ENCODE results near the gene NKPD1.

NKPD1 gene

GRCh38 chr19:45172611-45173208, 11.9 kb upstream of the NKPD1 start:
- DNase-seq (ENCODE audit: low read depth), result no peak

DNA sequence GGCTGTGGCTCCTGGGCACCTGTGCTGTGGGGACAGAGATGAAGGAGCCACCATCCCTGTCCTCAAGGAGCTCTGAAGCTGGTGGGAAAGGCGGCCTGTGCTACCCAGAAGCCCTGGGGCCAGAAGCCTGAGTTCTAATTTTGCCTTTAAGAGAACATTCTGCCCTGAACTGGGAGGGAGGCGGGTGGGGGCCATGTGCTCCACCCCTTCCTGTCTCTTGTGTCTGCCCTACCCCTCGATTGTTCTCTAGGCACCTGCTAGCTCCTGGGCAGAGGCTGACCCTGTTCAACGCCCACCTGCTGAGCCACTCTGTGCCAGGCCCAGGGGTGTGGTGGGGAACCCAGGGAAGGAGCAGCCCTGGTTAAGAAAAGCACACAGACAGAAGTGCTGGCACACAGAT, 11.4 kb upstream of the NKPD1 start:
- DNase-seq (ENCODE audit: low read depth), result no peak

- DNase-seq (ENCODE audit: low read depth), result no peak
Measured at GRCh38 chr19:45171211-45171623, 10.4 kb upstream of the NKPD1 start.

- no peak for DNase-seq (ENCODE audit: low read depth)
Measured at GRCh38 chr19:45170146-45171106, 9.6 kb upstream of the NKPD1 start.

DNA sequence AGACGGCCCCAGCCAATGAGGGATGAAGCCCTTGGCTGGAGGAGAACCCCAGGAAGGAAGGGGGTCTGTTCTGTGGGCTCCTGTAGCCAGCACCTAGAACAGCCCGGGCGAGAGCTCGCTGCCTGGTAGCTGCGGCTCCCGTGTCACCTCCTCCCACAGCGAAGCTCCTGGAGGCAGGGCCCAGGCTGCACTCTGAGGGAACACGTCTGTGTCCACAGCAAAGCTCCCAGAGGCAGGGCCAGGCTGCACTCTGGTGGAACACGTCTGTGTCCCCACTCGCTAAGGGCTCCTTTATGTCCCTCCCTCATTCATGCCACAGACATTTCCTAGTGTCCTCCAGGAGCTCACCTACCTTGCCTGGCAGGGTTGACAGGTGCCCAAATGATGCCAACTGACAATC, 8.8 kb upstream of the NKPD1 start:
- DNase-seq (ENCODE audit: low read depth), result no peak

DNA sequence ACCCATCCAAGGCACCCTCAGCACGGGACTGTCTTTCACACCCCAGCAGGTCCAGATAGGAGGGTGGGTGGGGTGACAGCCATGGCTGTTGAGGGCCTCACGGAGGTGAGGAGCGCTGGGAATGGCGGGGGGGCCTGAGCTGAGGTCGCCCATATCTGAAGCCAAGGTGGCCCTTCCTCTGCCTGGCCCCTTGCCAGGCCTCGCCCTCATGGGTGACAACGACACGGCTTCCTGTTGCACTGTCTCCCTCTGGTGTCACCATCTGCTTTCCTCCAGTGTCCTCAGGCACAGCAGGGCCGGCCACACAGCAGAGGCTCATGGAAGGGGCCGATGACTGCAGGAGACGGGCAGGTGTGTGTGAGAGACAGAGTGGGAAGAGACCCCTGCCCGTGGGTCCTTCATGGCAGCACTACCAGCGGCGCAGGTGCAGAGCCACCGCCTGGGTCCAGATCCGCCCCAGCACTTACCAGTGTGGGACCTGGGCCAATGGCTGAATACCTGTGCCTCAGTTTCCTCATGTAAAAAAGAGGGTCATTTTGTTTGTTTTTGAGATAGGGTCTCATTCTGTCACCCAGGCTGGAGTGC, 8.1 kb upstream of the NKPD1 start:
- DNase-seq (ENCODE audit: low read depth), result no peak

- no peak for DNase-seq (ENCODE audit: low read depth)
Measured at GRCh38 chr19:45166723-45167252, 6.0 kb upstream of the NKPD1 start.

- peak; percentile 21 for DNase-seq (ENCODE audit: low read depth)
Measured at GRCh38 chr19:45164577-45165335, 4.0 kb upstream of the NKPD1 start.

DNA sequence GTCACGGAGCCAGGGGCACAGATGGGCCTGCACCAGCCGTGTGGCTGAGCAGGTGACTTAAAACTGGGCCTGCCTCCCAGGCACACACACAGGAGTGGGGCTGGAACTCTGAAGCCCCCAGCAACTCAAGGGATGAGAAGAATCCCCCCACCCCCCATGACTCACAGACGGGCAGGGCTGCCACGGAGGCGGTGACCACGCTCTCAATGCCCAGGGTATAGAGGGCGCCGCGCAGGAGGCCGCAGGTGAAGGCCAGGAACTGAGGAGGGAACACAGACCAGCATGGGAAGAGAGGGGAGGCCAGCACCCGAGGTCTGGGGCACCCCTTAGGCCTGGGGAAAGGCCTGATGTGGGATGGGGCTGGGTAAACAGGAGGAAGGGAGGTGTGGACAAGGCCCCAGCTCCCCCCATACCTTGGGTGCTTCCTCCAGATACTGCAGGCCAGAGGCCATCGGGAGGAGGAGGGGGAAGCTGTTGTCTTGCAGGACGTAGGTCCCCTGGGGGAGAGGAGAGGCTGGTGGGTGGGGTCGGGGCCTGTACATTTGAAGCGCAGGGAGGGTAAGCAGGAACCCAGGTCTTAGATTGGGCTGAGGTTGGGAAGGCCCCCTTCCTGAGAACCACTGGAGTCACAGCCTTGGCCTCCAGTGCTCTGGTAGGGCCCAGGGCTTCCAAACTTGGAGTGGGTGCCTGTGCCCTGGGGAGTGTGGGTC, 3.1 kb upstream of the NKPD1 start:
- DNase-seq (ENCODE audit: low read depth), result no peak

DNA sequence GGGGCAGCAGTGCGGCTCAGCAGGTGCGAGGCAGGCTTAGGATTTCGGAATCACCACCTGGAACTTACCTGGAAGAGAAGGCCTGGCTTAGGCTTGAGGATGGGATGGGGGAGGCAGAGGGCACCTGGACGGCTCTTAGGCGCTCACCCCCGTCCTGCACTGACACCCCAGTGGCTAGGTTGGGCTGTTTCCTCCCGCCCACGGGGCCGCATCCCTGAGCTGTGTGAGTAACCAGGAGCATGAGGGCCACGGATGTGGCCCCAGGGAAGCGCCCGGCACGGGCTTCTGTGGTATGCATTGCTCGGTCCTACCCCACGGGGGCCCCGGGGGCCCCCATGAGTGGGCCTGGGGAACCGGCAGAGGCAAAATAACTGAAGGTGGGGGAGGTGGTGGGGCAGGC, 2.4 kb upstream of the NKPD1 start:
- no peak for DNase-seq (ENCODE audit: low read depth)

GRCh38 chr19:45162608-45163143, 1.9 kb upstream of the NKPD1 start:
- no peak for DNase-seq (ENCODE audit: low read depth)

GRCh38 chr19:45161738-45162607, 1.2 kb upstream of the NKPD1 start:
- DNase-seq (ENCODE audit: low read depth), result no peak

DNA sequence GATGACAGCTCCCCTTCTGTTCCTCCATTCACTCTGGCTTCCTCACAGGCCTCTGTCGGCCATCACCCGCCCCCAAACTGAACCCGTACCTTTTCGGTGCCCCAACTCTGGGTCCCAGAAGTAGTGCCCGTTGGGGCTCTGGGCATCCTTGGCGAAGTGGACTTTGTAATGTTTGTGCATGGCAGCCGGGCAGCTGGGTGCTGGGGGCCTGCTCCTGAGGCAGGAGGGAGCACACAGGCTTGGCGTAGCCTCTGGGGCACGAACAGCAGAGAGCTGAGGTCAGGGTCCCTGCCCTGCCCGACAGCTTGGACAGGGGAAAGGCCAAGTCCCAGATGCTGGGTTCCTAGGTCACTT, 834 bp downstream of the NKPD1 start:
- no peak for DNase-seq (ENCODE audit: low read depth)

DNA sequence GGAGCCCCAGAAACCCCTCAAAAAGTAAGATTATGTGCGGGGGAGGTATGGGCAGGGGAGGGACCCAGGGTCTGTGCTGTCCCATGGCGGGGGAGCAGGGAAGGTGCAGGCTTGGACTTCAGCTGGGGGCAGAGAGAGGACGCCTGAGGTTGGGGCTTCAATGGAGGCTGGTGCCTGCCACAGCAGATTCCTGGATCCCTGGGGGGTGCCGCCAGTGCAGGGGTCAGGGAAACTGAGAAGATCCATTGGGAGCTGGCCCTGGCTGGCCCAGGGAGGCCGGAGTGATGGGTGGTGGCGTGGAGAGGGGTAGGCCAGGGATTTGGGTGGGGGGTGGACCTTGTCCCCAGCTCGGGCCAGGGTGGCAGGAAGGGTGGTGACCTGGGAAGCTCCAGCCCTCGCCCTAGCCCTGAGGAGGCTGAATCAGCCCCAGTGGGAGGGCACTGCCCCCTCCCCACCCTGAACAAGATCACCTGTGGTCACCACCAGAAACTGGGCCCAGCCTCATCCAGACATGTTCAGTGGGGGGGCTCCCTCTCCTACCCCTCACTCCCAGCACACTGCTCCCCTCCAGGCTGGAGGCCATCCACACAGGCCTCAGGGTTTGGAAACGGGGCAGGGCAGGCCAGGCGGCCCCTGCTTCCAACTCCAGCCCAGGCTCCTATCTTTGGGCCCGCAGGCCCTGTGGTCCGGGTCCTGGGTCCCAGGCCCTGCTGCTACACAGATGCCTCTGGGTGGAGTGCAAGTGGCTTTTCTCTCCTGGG, 1.4 kb downstream of the NKPD1 start:
- no peak for DNase-seq (ENCODE audit: low read depth)

GRCh38 chr19:45158503-45159209, 2.1 kb downstream of the NKPD1 start:
- DNase-seq (ENCODE audit: low read depth), result no peak

GRCh38 chr19:45156751-45157150, 4.0 kb downstream of the NKPD1 start:
- no peak for DNase-seq (ENCODE audit: low read depth)

DNA sequence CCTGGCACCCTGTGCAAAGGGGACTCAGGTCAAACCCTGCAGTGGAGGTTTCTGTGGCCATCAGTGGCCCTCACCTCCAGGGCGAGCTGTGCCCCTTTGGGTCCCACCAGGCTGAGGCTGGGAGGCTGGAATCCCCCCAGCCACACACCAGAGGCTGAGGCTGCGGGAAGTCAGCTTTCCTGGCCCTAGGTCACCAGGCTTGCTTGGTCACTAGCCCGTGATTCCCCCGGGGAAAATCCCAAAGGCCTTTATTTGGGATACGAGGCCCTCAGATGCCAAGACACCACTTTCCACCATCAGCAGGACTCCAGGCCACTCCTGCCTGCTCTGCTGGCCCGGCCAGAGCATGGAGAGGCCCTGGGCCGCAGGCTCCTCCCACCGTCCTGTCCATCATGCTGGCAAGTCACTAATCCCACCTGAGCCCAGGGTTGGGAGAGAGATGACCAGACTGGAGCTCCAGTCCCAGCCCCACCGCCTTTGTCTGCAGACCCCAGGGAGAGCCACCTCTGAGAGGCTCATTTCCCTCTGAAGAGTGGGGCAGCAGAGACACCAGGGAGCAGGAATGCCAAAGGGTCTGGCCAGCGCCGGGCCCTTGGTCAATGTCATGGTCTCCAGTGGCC, 4.7 kb downstream of the NKPD1 start:
- DNase-seq (ENCODE audit: low read depth), result no peak

DNA sequence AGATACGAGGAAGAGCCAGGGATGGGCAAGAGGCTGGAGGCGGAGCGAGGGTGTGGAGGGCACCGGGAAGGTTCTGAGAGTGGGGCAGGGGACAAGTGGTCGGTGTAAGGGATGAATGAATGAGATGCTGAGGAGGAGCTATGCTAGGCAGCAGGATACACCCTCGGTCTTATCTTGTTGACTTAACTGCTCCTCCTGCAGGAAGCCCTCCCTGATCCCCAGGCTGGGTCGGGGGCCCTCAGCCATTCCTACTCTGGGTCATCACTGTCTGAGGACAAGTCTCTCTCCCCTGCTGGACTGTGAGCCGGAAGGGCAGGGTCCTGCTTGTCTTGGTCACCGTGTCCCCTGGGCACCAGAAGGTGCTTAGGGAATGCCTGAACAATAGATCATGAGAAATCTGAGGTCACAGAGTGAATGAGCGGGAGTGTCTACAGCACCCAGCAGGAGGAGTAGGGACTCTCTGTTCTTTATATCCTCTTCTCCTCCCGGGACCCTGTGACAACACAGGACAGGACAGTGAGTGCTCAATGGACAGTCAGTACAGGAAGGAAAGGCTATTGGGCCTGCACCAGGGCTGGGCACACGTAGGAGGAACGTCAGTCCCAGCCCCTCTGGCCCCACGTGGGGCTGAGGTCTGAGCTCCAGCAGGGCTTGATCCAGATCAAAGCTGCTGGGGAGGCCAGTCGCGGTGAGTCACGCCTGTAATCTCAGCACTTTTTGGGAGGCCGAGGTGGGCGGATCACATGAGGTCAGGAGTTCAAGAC, 6.5 kb downstream of the NKPD1 start:
- no peak for DNase-seq (ENCODE audit: low read depth)
